WTC11 (cell line): ENCODE results near the gene ATXN7. TPM values are rescaled to one million over a fixed set of nuclear protein-coding genes. Genes with fewer than 3 reads are reported as not detected.

Experiments used
- ATAC-seq: fragments of 200-7000 bp; cut with Tn5 transposase; 2 replicates; pipeline ENCODE4 v1.10.0; 2021; ENCODE audit warnings: mild to moderate bottlenecking, moderate library complexity
- CTCF ChIA-PET: fragments of 300-600 bp; sonication (Branson Sonifier 250); formaldehyde crosslinking; loops from one replicate; lab custom pipeline; 2021; ENCODE audit warnings: antibody characterized with exemption; lab: Charles Lee
- POLR2A ChIA-PET: fragments of 350-600 bp; sonication (Branson Sonifier 250); formaldehyde crosslinking; loops from one replicate; lab custom pipeline; 2021; ENCODE audit warnings: antibody characterized with exemption; lab: Charles Lee
- DNase-seq: peaks from one replicate; pipeline ENCODE4 v3.0.0; 2021; ENCODE audit warnings: low spot score
- H3K27ac Mint-ChIP-seq: 2 replicates; pipeline ENCODE4 v1.8.0; 2021; ENCODE audit warnings: mixed read lengths
- H3K27me3 Mint-ChIP-seq: 2 replicates; pipeline ENCODE4 v1.8.0; 2021; ENCODE audit warnings: low read depth, mild to moderate bottlenecking, moderate library complexity, mixed read lengths
- H3K36me3 Mint-ChIP-seq: 2 replicates; pipeline ENCODE4 v1.8.0; 2021; ENCODE audit warnings: mixed read lengths
- H3K4me1 Mint-ChIP-seq: 2 replicates; pipeline ENCODE4 v1.8.0; 2022; ENCODE audit warnings: mixed read lengths
- H3K4me3 Mint-ChIP-seq: 2 replicates; pipeline ENCODE4 v1.8.0; 2021; ENCODE audit warnings: mild to moderate bottlenecking, moderate library complexity, mixed read lengths
- H3K9me3 Mint-ChIP-seq: 2 replicates; pipeline ENCODE4 v1.8.0; 2021; ENCODE audit warnings: mixed read lengths
- ATF1 ChIP-seq: sonication (generic); formaldehyde crosslinking; IDR thresholded peaks from 2 replicates; pipeline ENCODE4 v1.8.1; 2023; ENCODE audit warnings: mild to moderate bottlenecking, moderate library complexity, missing genetic modification reagents
- GRHL2 ChIP-seq: fragments of 250-450 bp; sonication (Bioruptor Pico); IDR thresholded peaks from 2 replicates; pipeline ENCODE4 v1.8.0; 2022; ENCODE audit warnings: mild to moderate bottlenecking, moderate library complexity; ENCODE audit not compliant: insufficient replicate concordance, severe bottlenecking
- GTF2I ChIP-seq: fragments of 250-450 bp; sonication (Bioruptor Pico); conservative IDR thresholded peaks from 2 replicates; pipeline ENCODE4 v1.4.0; 2021; ENCODE audit warnings: mild to moderate bottlenecking
- JAZF1 ChIP-seq: fragments of 250-450 bp; sonication (Bioruptor Pico); IDR thresholded peaks from 2 replicates; pipeline ENCODE4 v1.9.0; 2021; ENCODE audit warnings: moderate library complexity, mild to moderate bottlenecking, inconsistent platforms
- KAT7 ChIP-seq: sonication (generic); formaldehyde crosslinking; IDR thresholded peaks from 2 replicates; pipeline ENCODE4 v1.8.1; 2023; ENCODE audit warnings: missing genetic modification reagents, mild to moderate bottlenecking, borderline replicate concordance
- NR3C1 ChIP-seq: sonication (generic); formaldehyde crosslinking; conservative IDR thresholded peaks from 2 replicates; pipeline ENCODE4 v1.8.1; 2023; ENCODE audit warnings: low read depth, mild to moderate bottlenecking, missing genetic modification reagents
- SOX15 ChIP-seq: fragments of 250-450 bp; sonication (Bioruptor Pico); IDR thresholded peaks from 2 replicates; pipeline ENCODE4 v1.9.0; 2021; ENCODE audit warnings: mild to moderate bottlenecking
- total RNA-seq: library from RNA; stranded (reverse); gene quantifications from 3 replicates; pipeline ENCODE4 v1.2.3, GENCODE V29; 2021
- TF ChIP-seq, protein P1 (sequence below): fragments of 250-450 bp; sonication (Bioruptor Pico); IDR thresholded peaks from 2 replicates; pipeline ENCODE4 v1.9.0; 2021; ENCODE audit warnings: mild to moderate bottlenecking, borderline replicate concordance
- TF ChIP-seq, protein P2 (sequence below): sonication (generic); formaldehyde crosslinking; IDR thresholded peaks from 2 replicates; pipeline ENCODE4 v1.8.1; 2022; ENCODE audit warnings: missing genetic modification reagents, borderline replicate concordance
- TF ChIP-seq, protein P3 (sequence below): sonication (generic); formaldehyde crosslinking; conservative IDR thresholded peaks from 2 replicates; pipeline ENCODE4 v1.8.1; 2023; ENCODE audit warnings: mild to moderate bottlenecking, low read depth, missing genetic modification reagents, moderate library complexity
- TF ChIP-seq, protein P4 (sequence below): sonication (generic); formaldehyde crosslinking; IDR thresholded peaks from 2 replicates; pipeline ENCODE4 v1.8.1; 2023; ENCODE audit warnings: mild to moderate bottlenecking, missing genetic modification reagents
- TF ChIP-seq, protein P5 (sequence below): fragments of 250-450 bp; sonication (Bioruptor Pico); IDR thresholded peaks from 2 replicates; pipeline ENCODE4 v1.9.0; 2021; ENCODE audit warnings: mild to moderate bottlenecking
- TF ChIP-seq, protein P6 (sequence below): fragments of 250-450 bp; sonication (Bioruptor Pico); IDR thresholded peaks from 2 replicates; pipeline ENCODE4 v1.9.0; 2021; ENCODE audit warnings: moderate library complexity, mild to moderate bottlenecking, inconsistent platforms, borderline replicate concordance

ATXN7 gene
- total RNA-seq, 1 experiment from 2014 or later: 11.7 TPM

DNA sequence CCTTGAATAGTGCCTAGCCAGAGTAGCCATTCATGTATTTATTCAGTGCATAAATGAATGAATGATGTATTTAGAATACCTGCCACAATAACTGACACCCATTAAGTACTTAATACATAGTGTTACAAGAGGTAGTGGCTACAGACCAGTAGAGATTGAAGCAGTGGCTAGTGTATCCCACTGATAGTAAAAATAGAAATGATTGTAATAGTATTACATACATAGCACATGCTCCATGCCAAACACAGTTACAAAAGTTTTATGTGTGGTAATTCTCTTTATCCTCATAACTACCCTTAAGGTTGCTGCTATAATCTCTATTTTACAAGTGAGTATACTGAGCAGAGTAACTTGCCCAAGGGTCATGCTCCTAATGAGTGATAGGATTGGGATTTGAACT is 78.9 kb downstream of the ATXN7 start:
- TF ChIP-seq, protein P1, sequence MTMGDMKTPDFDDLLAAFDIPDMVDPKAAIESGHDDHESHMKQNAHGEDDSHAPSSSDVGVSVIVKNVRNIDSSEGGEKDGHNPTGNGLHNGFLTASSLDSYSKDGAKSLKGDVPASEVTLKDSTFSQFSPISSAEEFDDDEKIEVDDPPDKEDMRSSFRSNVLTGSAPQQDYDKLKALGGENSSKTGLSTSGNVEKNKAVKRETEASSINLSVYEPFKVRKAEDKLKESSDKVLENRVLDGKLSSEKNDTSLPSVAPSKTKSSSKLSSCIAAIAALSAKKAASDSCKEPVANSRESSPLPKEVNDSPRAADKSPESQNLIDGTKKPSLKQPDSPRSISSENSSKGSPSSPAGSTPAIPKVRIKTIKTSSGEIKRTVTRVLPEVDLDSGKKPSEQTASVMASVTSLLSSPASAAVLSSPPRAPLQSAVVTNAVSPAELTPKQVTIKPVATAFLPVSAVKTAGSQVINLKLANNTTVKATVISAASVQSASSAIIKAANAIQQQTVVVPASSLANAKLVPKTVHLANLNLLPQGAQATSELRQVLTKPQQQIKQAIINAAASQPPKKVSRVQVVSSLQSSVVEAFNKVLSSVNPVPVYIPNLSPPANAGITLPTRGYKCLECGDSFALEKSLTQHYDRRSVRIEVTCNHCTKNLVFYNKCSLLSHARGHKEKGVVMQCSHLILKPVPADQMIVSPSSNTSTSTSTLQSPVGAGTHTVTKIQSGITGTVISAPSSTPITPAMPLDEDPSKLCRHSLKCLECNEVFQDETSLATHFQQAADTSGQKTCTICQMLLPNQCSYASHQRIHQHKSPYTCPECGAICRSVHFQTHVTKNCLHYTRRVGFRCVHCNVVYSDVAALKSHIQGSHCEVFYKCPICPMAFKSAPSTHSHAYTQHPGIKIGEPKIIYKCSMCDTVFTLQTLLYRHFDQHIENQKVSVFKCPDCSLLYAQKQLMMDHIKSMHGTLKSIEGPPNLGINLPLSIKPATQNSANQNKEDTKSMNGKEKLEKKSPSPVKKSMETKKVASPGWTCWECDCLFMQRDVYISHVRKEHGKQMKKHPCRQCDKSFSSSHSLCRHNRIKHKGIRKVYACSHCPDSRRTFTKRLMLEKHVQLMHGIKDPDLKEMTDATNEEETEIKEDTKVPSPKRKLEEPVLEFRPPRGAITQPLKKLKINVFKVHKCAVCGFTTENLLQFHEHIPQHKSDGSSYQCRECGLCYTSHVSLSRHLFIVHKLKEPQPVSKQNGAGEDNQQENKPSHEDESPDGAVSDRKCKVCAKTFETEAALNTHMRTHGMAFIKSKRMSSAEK (CRISPR knock-in tag): no peak
- TF ChIP-seq ATF1 (CRISPR knock-in tag) (no peak), GTF2I (no peak), GRHL2 (CRISPR knock-in tag) (no peak), SOX15 (CRISPR knock-in tag) (no peak), JAZF1 (CRISPR knock-in tag) (no peak), NR3C1 (CRISPR knock-in tag) (no peak), KAT7 (no peak)
- TF ChIP-seq, protein P2, sequence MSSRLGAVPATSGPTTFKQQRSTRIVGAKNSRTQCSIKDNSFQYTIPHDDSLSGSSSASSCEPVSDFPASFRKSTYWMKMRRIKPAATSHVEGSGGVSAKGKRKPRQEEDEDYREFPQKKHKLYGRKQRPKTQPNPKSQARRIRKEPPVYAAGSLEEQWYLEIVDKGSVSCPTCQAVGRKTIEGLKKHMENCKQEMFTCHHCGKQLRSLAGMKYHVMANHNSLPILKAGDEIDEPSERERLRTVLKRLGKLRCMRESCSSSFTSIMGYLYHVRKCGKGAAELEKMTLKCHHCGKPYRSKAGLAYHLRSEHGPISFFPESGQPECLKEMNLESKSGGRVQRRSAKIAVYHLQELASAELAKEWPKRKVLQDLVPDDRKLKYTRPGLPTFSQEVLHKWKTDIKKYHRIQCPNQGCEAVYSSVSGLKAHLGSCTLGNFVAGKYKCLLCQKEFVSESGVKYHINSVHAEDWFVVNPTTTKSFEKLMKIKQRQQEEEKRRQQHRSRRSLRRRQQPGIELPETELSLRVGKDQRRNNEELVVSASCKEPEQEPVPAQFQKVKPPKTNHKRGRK (CRISPR knock-in tag): no peak
- TF ChIP-seq, protein P3, sequence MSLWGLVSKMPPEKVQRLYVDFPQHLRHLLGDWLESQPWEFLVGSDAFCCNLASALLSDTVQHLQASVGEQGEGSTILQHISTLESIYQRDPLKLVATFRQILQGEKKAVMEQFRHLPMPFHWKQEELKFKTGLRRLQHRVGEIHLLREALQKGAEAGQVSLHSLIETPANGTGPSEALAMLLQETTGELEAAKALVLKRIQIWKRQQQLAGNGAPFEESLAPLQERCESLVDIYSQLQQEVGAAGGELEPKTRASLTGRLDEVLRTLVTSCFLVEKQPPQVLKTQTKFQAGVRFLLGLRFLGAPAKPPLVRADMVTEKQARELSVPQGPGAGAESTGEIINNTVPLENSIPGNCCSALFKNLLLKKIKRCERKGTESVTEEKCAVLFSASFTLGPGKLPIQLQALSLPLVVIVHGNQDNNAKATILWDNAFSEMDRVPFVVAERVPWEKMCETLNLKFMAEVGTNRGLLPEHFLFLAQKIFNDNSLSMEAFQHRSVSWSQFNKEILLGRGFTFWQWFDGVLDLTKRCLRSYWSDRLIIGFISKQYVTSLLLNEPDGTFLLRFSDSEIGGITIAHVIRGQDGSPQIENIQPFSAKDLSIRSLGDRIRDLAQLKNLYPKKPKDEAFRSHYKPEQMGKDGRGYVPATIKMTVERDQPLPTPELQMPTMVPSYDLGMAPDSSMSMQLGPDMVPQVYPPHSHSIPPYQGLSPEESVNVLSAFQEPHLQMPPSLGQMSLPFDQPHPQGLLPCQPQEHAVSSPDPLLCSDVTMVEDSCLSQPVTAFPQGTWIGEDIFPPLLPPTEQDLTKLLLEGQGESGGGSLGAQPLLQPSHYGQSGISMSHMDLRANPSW (CRISPR knock-in tag): no peak
- TF ChIP-seq, protein P4, sequence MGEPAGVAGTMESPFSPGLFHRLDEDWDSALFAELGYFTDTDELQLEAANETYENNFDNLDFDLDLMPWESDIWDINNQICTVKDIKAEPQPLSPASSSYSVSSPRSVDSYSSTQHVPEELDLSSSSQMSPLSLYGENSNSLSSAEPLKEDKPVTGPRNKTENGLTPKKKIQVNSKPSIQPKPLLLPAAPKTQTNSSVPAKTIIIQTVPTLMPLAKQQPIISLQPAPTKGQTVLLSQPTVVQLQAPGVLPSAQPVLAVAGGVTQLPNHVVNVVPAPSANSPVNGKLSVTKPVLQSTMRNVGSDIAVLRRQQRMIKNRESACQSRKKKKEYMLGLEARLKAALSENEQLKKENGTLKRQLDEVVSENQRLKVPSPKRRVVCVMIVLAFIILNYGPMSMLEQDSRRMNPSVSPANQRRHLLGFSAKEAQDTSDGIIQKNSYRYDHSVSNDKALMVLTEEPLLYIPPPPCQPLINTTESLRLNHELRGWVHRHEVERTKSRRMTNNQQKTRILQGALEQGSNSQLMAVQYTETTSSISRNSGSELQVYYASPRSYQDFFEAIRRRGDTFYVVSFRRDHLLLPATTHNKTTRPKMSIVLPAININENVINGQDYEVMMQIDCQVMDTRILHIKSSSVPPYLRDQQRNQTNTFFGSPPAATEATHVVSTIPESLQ: no peak
- TF ChIP-seq, protein P5, sequence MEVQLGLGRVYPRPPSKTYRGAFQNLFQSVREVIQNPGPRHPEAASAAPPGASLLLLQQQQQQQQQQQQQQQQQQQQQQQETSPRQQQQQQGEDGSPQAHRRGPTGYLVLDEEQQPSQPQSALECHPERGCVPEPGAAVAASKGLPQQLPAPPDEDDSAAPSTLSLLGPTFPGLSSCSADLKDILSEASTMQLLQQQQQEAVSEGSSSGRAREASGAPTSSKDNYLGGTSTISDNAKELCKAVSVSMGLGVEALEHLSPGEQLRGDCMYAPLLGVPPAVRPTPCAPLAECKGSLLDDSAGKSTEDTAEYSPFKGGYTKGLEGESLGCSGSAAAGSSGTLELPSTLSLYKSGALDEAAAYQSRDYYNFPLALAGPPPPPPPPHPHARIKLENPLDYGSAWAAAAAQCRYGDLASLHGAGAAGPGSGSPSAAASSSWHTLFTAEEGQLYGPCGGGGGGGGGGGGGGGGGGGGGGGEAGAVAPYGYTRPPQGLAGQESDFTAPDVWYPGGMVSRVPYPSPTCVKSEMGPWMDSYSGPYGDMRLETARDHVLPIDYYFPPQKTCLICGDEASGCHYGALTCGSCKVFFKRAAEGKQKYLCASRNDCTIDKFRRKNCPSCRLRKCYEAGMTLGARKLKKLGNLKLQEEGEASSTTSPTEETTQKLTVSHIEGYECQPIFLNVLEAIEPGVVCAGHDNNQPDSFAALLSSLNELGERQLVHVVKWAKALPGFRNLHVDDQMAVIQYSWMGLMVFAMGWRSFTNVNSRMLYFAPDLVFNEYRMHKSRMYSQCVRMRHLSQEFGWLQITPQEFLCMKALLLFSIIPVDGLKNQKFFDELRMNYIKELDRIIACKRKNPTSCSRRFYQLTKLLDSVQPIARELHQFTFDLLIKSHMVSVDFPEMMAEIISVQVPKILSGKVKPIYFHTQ: no peak
- TF ChIP-seq, protein P6, sequence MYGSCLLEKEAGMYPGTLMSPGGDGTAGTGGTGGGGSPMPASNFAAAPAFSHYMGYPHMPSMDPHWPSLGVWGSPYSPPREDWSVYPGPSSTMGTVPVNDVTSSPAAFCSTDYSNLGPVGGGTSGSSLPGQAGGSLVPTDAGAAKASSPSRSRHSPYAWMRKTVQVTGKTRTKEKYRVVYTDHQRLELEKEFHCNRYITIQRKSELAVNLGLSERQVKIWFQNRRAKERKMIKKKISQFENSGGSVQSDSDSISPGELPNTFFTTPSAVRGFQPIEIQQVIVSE (CRISPR knock-in tag): no peak
- no peak overlapping the region for H3K4me3 Mint-ChIP-seq
- H3K27me3 Mint-ChIP-seq: no peaks in the 10 kb centered on the region
- no peak for ATAC-seq
- no peak for DNase-seq
- H3K36me3 Mint-ChIP-seq: no peaks in the 10 kb centered on the region
- H3K27ac Mint-ChIP-seq: no peak overlapping the region
- POLR2A ChIA-PET: no interaction called here
- peaks cover 37% of the 10 kb centered on the region for H3K4me1 Mint-ChIP-seq
- no peaks in the 10 kb centered on the region for H3K9me3 Mint-ChIP-seq
- CTCF ChIA-PET: no interaction called here
